GM21717 (cell line): ENCODE measurements around the gene SKAP1.

Experiments used
- ATAC-seq: cut with Tn5 transposase; IDR thresholded peaks from one replicate; pipeline ENCODE4 v1.9.1; 2021; ENCODE audit warnings: mild to moderate bottlenecking, moderate library complexity; ENCODE audit not compliant: unreplicated experiment

The SKAP1 gene

GRCh38 chr17:48179071-48179945 lies 250.7 kb downstream of the SKAP1 start:
- ATAC-seq, result no peak

DNA sequence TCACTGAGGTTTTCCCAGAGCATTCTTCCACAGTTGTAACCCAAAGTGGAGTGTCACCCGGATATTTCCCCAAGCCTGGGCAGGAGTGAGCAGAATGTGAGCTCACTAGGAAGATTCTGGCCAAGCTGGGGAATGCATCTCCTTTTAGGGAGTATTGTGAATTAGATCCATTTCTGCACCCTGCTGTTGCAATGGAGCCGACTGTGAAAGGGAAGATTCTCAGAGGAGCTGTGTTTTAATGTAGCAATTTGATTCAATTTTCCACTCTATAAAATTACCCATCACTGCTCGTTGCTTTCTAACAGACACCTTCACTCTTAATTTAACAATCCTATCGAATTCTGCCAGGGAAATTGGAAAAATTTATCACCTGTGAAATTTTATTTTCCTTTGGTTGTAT lies 251.7 kb downstream of the SKAP1 start:
- ATAC-seq, result no peak

- ATAC-seq, result no peak
These were observed 252.2 kb downstream of the SKAP1 start for GRCh38 chr17:48177816-48178215.

GRCh38 chr17:48176471-48176855 lies 253.6 kb downstream of the SKAP1 start:
- ATAC-seq, result no peak

DNA sequence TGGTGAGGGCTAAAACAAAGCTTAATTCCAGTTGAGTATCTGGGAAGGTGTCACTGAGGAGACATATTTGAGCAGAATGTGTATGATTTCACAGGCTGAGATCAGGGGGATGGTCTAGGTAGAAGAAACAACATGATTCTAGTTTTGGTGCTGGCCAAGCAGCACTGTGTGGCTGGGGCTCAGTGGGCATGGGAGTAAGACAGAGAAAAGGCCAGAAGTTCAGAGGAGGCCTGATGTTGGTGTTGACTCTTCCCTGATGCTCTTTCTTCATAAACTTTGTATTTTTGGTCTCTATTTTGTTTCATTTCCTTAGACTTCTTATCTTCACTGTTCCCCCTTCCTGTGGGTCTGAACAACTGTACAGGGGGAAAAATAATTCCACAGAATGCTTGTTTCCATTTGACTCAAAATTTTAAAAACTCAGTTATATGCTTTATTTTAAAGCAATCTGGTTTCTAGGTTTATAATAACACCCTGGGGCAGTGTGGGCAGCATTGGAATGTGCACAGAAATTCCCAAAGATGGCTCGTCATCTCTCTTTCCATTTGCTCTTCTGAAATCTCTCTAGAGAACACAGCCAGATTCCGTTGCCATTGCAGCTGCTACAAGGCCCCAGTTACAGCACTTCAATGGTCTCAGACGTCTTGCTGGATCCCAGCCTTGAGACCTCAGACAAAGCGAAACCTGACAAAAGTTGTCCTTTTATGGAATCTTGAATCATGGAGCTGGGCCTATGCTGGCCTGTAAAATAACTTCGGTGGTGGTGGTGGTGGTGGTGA lies 254.1 kb downstream of the SKAP1 start:
- no peak for ATAC-seq

- ATAC-seq, result no peak
These were observed 255.0 kb downstream of the SKAP1 start for GRCh38 chr17:48174833-48175523.

DNA sequence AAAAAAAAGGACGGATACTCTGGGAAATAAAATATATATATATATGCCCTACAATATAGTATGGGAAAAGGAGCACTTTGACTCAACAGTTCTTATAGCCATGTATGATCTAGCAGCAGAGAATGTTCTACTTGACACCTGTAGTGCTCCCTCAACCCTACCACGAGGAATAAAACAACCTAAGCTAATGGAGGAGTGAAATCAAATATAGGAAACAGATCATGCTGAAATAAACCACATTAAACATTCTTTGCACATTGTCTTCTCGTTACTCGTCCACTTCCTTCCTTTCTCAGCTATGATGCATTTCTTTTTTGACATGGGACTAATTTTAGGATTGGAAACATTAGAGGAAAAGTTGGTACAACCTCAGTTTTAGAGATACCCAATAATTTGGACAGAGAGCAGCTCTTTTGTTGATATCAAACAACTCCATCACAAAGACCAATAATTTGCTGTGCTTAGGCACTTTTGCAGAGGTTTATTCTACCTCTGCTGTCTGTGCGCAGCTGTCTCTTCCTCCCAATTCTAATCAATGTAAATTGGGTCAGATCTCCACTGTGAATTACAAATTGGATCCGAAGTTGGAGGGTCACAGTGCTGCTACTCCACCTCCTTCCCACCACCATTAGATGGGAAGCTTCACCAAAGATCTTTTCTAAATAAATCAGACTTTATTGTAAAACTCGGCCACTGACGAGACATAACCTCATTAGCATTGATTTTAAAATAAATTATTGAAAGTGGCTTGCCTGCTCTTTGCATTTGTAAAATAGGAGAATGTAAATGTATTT lies 256.6 kb downstream of the SKAP1 start:
- ATAC-seq, result no peak

- no peak for ATAC-seq
These were observed 260.1 kb downstream of the SKAP1 start for GRCh38 chr17:48169926-48170325.

DNA sequence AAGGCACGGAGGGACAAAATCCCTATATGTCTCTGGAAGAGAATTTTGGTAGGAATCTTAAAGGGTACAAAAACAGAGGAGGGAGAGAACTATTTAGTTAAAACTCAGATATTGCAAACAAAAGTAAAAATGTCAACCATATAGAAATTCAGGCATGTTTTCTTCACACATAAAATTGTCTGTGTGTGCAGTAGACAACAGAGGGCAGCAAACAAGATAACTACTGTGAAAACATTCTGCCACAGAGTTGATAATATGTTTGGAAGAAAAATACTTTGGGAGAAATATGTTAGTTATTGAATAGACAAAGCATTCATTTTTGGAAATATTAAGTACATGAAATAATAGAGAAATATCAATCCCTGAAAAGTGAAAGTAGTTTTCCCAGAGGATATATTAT lies 266.2 kb downstream of the SKAP1 start:
- ATAC-seq, result no peak

DNA sequence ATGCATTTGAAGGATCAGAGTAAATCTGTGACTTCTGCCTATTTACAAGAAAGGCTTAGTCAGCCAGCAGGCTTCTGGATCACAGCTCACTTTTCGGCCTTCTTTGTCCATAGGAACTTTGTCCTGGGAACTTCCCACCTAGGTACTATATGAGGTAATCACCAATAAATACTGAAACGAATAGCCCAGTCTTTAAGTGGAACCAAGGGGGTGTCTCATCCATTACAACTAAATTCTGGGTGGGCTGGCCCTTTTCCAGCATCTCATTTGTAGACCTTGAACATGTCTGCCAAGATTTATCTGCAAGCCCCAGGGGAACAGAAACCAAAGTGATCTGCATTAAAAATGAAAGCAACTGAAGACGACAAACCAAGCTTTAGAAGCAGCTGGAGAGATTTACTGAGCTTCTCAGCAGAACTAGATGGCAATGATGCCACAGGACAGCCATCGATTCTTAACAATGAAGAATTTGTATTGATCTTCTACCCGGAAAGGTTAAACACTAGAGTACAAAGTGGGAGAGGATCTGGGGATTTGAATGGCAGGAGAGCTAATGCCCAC lies 267.0 kb downstream of the SKAP1 start:
- ATAC-seq, result no peak

- ATAC-seq, result no peak
These were observed 267.6 kb downstream of the SKAP1 start for GRCh38 chr17:48162306-48162934.

GRCh38 chr17:48161127-48161905 lies 268.7 kb downstream of the SKAP1 start:
- ATAC-seq, result no peak

GRCh38 chr17:48160177-48161081 lies 269.6 kb downstream of the SKAP1 start:
- ATAC-seq, result no peak

- no peak for ATAC-seq
These were observed 270.8 kb downstream of the SKAP1 start for GRCh38 chr17:48159232-48159631.

- no peak for ATAC-seq
These were observed 274.0 kb downstream of the SKAP1 start for GRCh38 chr17:48155889-48156611.

GRCh38 chr17:48153691-48154358 lies 276.2 kb downstream of the SKAP1 start:
- ATAC-seq, result no peak

- ATAC-seq, result no peak
These were observed 277.7 kb downstream of the SKAP1 start for GRCh38 chr17:48152289-48152688.
